Kidney (tissue), 14 donors: ENCODE measurements around the gene FAM171A1. TPM values are rescaled to one million over a fixed set of nuclear protein-coding genes. Genes with fewer than 3 reads are reported as not detected.

ENCODE experiments used
- DNase-seq, 5 donors: peaks; one replicate each; pipeline ENCODE4 v3.0.0-alpha.2; 2013 to 2020
- FAIRE-seq: peaks from 2 replicates; lab custom pipeline; 2012; peaks lifted over from hg19 to GRCh38; lab: Jason Lieb, UNC
- H3K27ac ChIP-seq, 2 donors: one replicate each; pipeline ENCODE4 v1.7.0; 2013; ENCODE audit warnings: low read depth in 2 of 2, low read length in 2 of 2, inconsistent platforms in 1 of 2
- H3K27me3 ChIP-seq: one replicate; pipeline ENCODE4 v1.7.1; 2013; ENCODE audit warnings: low read length, inconsistent platforms; ENCODE audit not compliant: control insufficient read depth, insufficient read depth
- H3K36me3 ChIP-seq, 3 donors: one replicate each; pipeline versions ENCODE4 v1.7.0 to v1.7.1; 2013; ENCODE audit warnings: low read length in 3 of 3, control low read depth in 1 of 3, inconsistent platforms in 1 of 3; ENCODE audit not compliant: insufficient read depth in 3 of 3, control insufficient read depth in 2 of 3
- H3K4me1 ChIP-seq, 3 donors: one replicate each; pipeline versions ENCODE4 v1.7.0 to v1.7.1; 2013; ENCODE audit warnings: low read length in 3 of 3, inconsistent platforms in 1 of 3, low read depth in 1 of 3; ENCODE audit not compliant: control insufficient read depth in 2 of 3, insufficient read depth in 2 of 3
- H3K4me3 ChIP-seq, 3 donors: one replicate each; pipeline versions ENCODE4 v1.7.0 to v1.8.1; 2013; ENCODE audit warnings: low read length in 3 of 3, control low read depth in 1 of 3, inconsistent platforms in 1 of 3
- H3K9ac ChIP-seq, 3 donors: one replicate each; pipeline versions ENCODE4 v1.7.0 to v1.7.1; 2013; ENCODE audit warnings: low read length in 3 of 3, control low read depth in 1 of 3, inconsistent platforms in 1 of 3
- H3K9me3 ChIP-seq, 3 donors: one replicate each; pipeline versions ENCODE4 v1.7.0 to v1.7.1; 2013; ENCODE audit warnings: low read length in 3 of 3, control low read depth in 1 of 3, inconsistent platforms in 1 of 3; ENCODE audit not compliant: control insufficient read depth in 2 of 3, insufficient read depth in 1 of 3
- intact Hi-C: fragments of 100-400 bp; cut with DNase I; formaldehyde crosslinking; loops from one replicate; pipeline ENCODE4 v1.11.1; 2022
- polyA plus RNA-seq: library from polyadenylated mRNA; stranded (reverse); fragments of 350-450 nt; fragmentation: Illumina TruSeq; extraction: RNeasy Lipid Tissue Mini Kit (QIAGEN cat#74804); gene quantifications from one replicate; pipeline ENCODE4 v1.2.3, GENCODE V29; 2014; ENCODE audit warnings: low read depth, low replicate concordance; ENCODE audit not compliant: insufficient read depth
- total RNA-seq: library from RNA; stranded (reverse); fragmentation: NEBNext Ultra II Directional; extraction: Animal tissue kit (Norgen Biotek cat#: 25700); gene quantifications from one replicate; pipeline ENCODE4 v1.2.1, GENCODE V29; 2021
- TF ChIP-seq, protein P1 (sequence below): IDR thresholded peaks from 3 replicates; pipeline ENCODE4 v1.5.1; 2012; ENCODE audit warnings: mild to moderate bottlenecking, moderate library complexity, borderline replicate concordance; ENCODE audit not compliant: insufficient read depth; ENCODE audit errors: extremely low read depth
- donor health status: control.
- donor health status: control.
- donor health status: control.
- donor health status: control.
- donor health status: control.
- donor health status: DM: yes; HTN: yes; CAD: no.
- donor health status: Normal renal cell carcinoma (clear cell type).

FAM171A1 gene
- total and polyA plus RNA-seq, 2 donors from 2014 or later = 30.4 to 53.0 TPM

- no peaks in the 10 kb centered on the region for H3K4me1 ChIP-seq
- FAIRE-seq = no peak
- H3K36me3 ChIP-seq = no peaks in the 10 kb centered on the region
- intact Hi-C loops = no loop called here
- no peak for DNase-seq
- TF ChIP-seq, protein P1, sequence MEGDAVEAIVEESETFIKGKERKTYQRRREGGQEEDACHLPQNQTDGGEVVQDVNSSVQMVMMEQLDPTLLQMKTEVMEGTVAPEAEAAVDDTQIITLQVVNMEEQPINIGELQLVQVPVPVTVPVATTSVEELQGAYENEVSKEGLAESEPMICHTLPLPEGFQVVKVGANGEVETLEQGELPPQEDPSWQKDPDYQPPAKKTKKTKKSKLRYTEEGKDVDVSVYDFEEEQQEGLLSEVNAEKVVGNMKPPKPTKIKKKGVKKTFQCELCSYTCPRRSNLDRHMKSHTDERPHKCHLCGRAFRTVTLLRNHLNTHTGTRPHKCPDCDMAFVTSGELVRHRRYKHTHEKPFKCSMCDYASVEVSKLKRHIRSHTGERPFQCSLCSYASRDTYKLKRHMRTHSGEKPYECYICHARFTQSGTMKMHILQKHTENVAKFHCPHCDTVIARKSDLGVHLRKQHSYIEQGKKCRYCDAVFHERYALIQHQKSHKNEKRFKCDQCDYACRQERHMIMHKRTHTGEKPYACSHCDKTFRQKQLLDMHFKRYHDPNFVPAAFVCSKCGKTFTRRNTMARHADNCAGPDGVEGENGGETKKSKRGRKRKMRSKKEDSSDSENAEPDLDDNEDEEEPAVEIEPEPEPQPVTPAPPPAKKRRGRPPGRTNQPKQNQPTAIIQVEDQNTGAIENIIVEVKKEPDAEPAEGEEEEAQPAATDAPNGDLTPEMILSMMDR = no peak
- H3K9me3 ChIP-seq = no peaks in the 10 kb centered on the region
- H3K4me3 ChIP-seq = no peak overlapping the region
- H3K27ac ChIP-seq = no peak overlapping the region
- no peak overlapping the region for H3K9ac ChIP-seq
- no peaks in the 10 kb centered on the region for H3K27me3 ChIP-seq
These were observed 70.4 kb downstream of the FAM171A1 start for GRCh38 chr10:15300697-15301096.

GRCh38 chr10:15300145-15300544 lies 70.9 kb downstream of the FAM171A1 start:
- H3K4me1 ChIP-seq = no peaks in the 10 kb centered on the region
- DNase-seq = no peak
- intact Hi-C loops = no loop called here
- no peak overlapping the region for H3K4me3 ChIP-seq
- no peaks in the 10 kb centered on the region for H3K9me3 ChIP-seq
- no peak overlapping the region for H3K27ac ChIP-seq
- TF ChIP-seq, protein P1 = no peak
- FAIRE-seq = no peak
- no peak overlapping the region for H3K9ac ChIP-seq
- H3K36me3 ChIP-seq = no peaks in the 10 kb centered on the region
- no peaks in the 10 kb centered on the region for H3K27me3 ChIP-seq

GRCh38 chr10:15296701-15297100 lies 74.4 kb downstream of the FAM171A1 start:
- Histone ChIP-seq H3K9me3 (no peaks in the 10 kb centered on the region), H3K27me3 (no peaks in the 10 kb centered on the region), H3K4me3 (no peak overlapping the region), H3K9ac (no peak overlapping the region), H3K27ac (no peak overlapping the region), H3K36me3 (no peaks in the 10 kb centered on the region), H3K4me1 (no peaks in the 10 kb centered on the region)
- FAIRE-seq (no peak), DNase-seq (no peak)
- intact Hi-C loops = no loop called here
- TF ChIP-seq, protein P1 = no peak

- no peak for DNase-seq
- Histone ChIP-seq H3K4me3 (no peak overlapping the region), H3K27me3 (no peaks in the 10 kb centered on the region), H3K9ac (no peak overlapping the region), H3K4me1 (no peaks in the 10 kb centered on the region), H3K27ac (no peak overlapping the region), H3K36me3 (no peaks in the 10 kb centered on the region), H3K9me3 (no peaks in the 10 kb centered on the region)
- intact Hi-C loops = no loop called here
- TF ChIP-seq, protein P1 = no peak
- no peak for FAIRE-seq
These were observed 75.4 kb downstream of the FAM171A1 start for GRCh38 chr10:15295537-15296325.
